ENCODE results near the gene GLT1D1. TPM values are rescaled to one million over a fixed set of nuclear protein-coding genes. Genes with fewer than 3 reads are reported as not detected.
A peak's percentile ranks its signal among the peaks of the same experiment; 100 is the strongest.

The GLT1D1 gene
- total RNA-seq, 6 donors from 2014 or later = 4.1 to 8.3 (median 6.5) TPM

- Histone ChIP-seq H3K4me3 (no peak overlapping the region), H3K27ac (peak overlapping the region in 2 of 4 donors; percentile 70 to 95), H3K4me1 (peaks cover 31 to 62% (median 47%) of the 10 kb centered on the region in 4 donors), H3K27me3 (no peaks in the 10 kb centered on the region), H3K36me3 (peaks cover 0 to 8% (median 0%) of the 10 kb centered on the region in 4 donors), H3K9me3 (no peaks in the 10 kb centered on the region)
- no peak for TF ChIP-seq CTCF (IDR thresholded peaks at IDR 0.05)
- TF ChIP-seq POLR2AphosphoS5 (IDR thresholded peaks at IDR 0.05) = no peak
- TF ChIP-seq EP300 (IDR thresholded peaks at IDR 0.05) = no peak
- no peak for TF ChIP-seq POLR2A (IDR thresholded peaks at IDR 0.05)
- 89 to 90% methylated on average over 6 of the region's 6 CpGs for WGBS, 2 donors
- ATAC-seq (ENCODE audit: low FRiP score in 2 of 2) = no peak
- DNase-seq = no peak
Observed at GRCh38 chr12:128820253-128820652, 33.0 kb upstream of the GLT1D1 start.

DNA sequence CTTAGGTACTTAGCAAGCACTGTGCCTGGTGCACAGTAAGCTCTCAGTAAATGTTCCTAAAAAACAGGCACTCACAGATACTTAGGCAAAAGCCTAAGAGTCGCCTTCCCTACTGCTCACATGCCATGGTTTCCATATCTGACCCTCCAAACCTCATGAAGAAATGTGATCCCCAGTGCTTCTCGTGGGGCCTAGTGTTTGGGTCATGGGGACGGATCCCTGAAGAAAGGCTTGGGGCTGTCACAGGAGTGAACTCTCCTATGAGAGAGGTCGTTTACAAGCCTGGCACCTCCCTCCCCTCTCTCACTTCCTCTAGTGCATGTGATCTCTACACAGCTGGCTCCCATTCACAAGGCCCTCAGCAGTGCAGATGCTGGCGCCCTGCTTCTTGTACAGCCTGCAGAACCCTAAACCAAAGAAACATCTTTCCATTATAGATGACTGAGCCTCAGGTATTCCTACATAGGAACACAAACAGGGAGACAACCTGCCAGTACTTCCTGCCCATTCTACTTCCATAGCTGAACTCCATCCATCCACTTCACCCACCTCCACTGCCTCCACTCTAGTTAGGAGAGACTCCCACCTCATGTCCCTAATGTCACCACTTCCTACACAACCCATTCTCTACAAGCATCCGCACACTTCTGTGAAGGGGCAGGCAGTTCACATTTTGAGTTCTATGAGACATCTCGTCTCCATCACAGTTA lies 32.4 kb upstream of the GLT1D1 start:
- peak; percentile 53 to 69 for ATAC-seq (ENCODE audit: low FRiP score in 2 of 2)
- WGBS, 2 donors = 66 to 70% methylated on average over 7 of the region's 7 CpGs
- peaks cover 0 to 8% (median 0%) of the 10 kb centered on the region in 4 donors for H3K36me3 ChIP-seq
- H3K27me3 ChIP-seq = no peaks in the 10 kb centered on the region
- no peak overlapping the region for H3K4me3 ChIP-seq
- DNase-seq = peak in 1 of 2 donors; percentile 74
- H3K9me3 ChIP-seq = no peaks in the 10 kb centered on the region
- peak overlapping the region in 3 of 4 donors; percentile 23 to 95 (median 70) for H3K27ac ChIP-seq
- TF ChIP-seq EP300 (IDR thresholded peaks at IDR 0.05) = no peak
- TF ChIP-seq POLR2A (IDR thresholded peaks at IDR 0.05) = peak in 1 of 4 donors; percentile 59
- peak in 1 of 2 donors; percentile 38 for TF ChIP-seq POLR2AphosphoS5 (IDR thresholded peaks at IDR 0.05)
- peaks cover 31 to 62% (median 47%) of the 10 kb centered on the region in 4 donors for H3K4me1 ChIP-seq

GRCh38 chr12:128823216-128823915 lies 29.9 kb upstream of the GLT1D1 start:
- H3K27me3 ChIP-seq = no peaks in the 10 kb centered on the region
- peak overlapping the region; percentile 76 to 97 (median 90) for H3K4me3 ChIP-seq
- DNase-seq (peak; percentile 37 to 92), ATAC-seq (ENCODE audit: low FRiP score in 2 of 2) (peak in 1 of 2 donors; percentile 7)
- peak overlapping the region; percentile 83 to 95 (median 86) for H3K27ac ChIP-seq
- peaks cover 0 to 6% (median 2%) of the 10 kb centered on the region in 4 donors for H3K9me3 ChIP-seq
- H3K4me1 ChIP-seq = peaks cover 21 to 40% (median 34%) of the 10 kb centered on the region in 4 donors
- WGBS, 2 donors = 0 to 1% methylated on average over 9 to 25 of the region's 88 CpGs
- TF ChIP-seq EP300 (IDR thresholded peaks at IDR 0.05) = no peak
- TF ChIP-seq POLR2AphosphoS5 (IDR thresholded peaks at IDR 0.05) = no peak
- TF ChIP-seq POLR2A (IDR thresholded peaks at IDR 0.05) = no peak
- TF ChIP-seq CTCF (IDR thresholded peaks at IDR 0.05) = peak in 1 of 6 experiments; percentile 15
- peaks cover 0 to 8% (median 0%) of the 10 kb centered on the region in 4 donors for H3K36me3 ChIP-seq

DNA sequence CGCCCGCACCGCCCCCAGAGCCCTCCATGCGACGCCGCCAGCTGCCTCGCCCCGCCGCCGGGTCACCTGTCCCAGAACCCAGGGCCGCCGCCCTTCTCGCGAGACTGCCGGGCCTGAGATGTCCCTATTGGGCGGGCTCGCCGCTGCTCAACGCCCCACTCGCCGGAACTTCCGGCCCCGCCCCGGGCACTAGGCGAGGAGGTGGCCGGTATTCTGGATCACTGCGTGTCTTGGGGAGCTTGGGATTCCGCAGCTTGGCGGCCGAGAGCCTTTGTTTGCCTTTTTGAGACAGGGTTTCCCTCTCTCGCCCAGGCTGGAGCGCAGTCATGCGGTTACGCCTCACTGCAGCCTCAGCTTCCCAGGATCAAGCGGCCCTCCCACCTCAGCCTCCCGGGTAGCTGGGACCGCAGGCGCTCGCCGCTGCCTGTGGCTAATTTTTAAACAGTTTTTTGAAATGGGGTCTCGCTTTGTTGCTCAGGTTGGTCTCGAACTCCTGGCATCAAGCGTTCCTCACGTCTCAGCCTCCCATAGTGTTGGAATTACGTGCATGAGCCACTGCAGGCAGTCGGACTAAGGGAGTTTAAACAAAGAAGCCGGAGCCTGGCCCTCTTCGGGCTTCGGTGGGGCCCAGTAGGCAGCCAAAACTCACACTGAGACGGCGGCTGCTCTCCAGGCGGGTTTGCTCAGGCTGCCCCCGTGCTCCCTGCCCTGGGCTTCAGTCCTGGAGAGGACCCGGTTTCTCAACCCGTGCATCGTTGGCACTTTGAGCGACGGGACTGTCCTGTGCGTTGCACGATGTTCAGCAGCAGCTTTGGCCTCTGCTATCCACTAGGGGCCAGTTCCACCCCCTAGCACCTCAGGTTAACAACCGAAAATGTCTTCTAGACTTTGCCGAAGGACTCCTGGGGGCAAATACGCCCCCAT lies 29.1 kb upstream of the GLT1D1 start, which contains the start of gene SLC15A4:
Gene SLC15A4, minus strand, starts transcription at position 43 of the 924 bp plus-strand sequence. Its CDS starts 15 bp downstream, at position 28.
- peaks cover 21 to 36% (median 28%) of the 10 kb centered on the region in 4 donors for H3K4me1 ChIP-seq
- peak; percentile 97 to 98 for ATAC-seq (ENCODE audit: low FRiP score in 2 of 2)

More for the DNA sequence above, 29.1 kb upstream of the GLT1D1 start, which contains the start of gene SLC15A4:
- H3K36me3 ChIP-seq = peaks cover 0 to 8% (median 0%) of the 10 kb centered on the region in 4 donors
- peak within 1 kb of the TSS; percentile 83 to 95 (median 86) for H3K27ac ChIP-seq
- WGBS, 2 donors = 9 to 23% methylated on average over 16 to 39 of the region's 63 CpGs
- DNase-seq = peak; percentile 98 to 99
- H3K4me3 ChIP-seq = peak within 1 kb of the TSS; percentile 76 to 97 (median 90)
- peaks cover 0 to 6% (median 2%) of the 10 kb centered on the region in 4 donors for H3K9me3 ChIP-seq
- TF ChIP-seq CTCF (IDR thresholded peaks at IDR 0.05) = peak in 1 of 6 experiments; percentile 13
- peak; percentile 62 to 98 (median 82) for TF ChIP-seq POLR2A (IDR thresholded peaks at IDR 0.05)
- TF ChIP-seq EP300 (IDR thresholded peaks at IDR 0.05) = no peak
- TF ChIP-seq POLR2AphosphoS5 (IDR thresholded peaks at IDR 0.05) = peak; percentile 94
- H3K27me3 ChIP-seq = no peaks in the 10 kb centered on the region

Measured in upper lobe of left lung (tissue), 6 donors.